PC-9 (cell line): Measurements from ENCODE around the gene NAP1L4. TPM values are rescaled to one million over a fixed set of nuclear protein-coding genes. Genes with fewer than 3 reads are reported as not detected.

Experiments
- BruUV-seq: library from RNA; stranded (reverse); fragments of 400-500 nt; replicated peaks from 2 replicates; lab custom pipeline; 2021; lab: Mats Ljungman, UMichigan
- CTCF ChIA-PET: fragments of 300-600 bp; sonication (Branson Sonifier 250); formaldehyde crosslinking; loops from one replicate; lab custom pipeline; 2022; ENCODE audit warnings: antibody characterized with exemption; lab: Charles Lee
- POLR2A ChIA-PET: fragments of 300-600 bp; sonication (Branson Sonifier 250); formaldehyde crosslinking; loops from one replicate; lab custom pipeline; 2022; ENCODE audit warnings: antibody characterized with exemption; ENCODE audit not compliant: unreplicated experiment; lab: Charles Lee
- DNase-seq, 2 experiments: peaks; one replicate each; pipeline versions ENCODE4 v3.0.0 to v3.0.0-alpha.2; 2015 to 2022; ENCODE audit warnings: mixed read lengths in 1 of 2
- H2AFZ ChIP-seq: fragments of 200-600 bp; sonication (generic); 2 replicates; pipeline ENCODE4 v1.8.1; 2017; ENCODE audit warnings: antibody characterized with exemption
- H3F3A ChIP-seq: fragments of 200-600 bp; sonication (generic); 2 replicates; pipeline ENCODE4 v1.8.1; 2017; ENCODE audit warnings: antibody characterized with exemption, mild to moderate bottlenecking, low read depth; ENCODE audit not compliant: insufficient read depth
- H3K27ac ChIP-seq: fragments of 200-600 bp; sonication (generic); 2 replicates; pipeline ENCODE4 v1.6.1; 2016; ENCODE audit warnings: mixed run types
- H3K27me3 ChIP-seq: fragments of 200-600 bp; sonication (generic); 2 replicates; pipeline ENCODE4 v1.6.1; 2016; ENCODE audit warnings: low read depth, mixed run types; ENCODE audit not compliant: insufficient read depth
- H3K36me3 ChIP-seq: fragments of 200-600 bp; sonication (generic); 2 replicates; pipeline ENCODE4 v1.6.1; 2016; ENCODE audit warnings: low read depth, mixed run types
- H3K4me1 ChIP-seq: fragments of 200-600 bp; sonication (generic); replicated peaks from 2 replicates; pipeline ENCODE4 v1.6.1; 2016; ENCODE audit warnings: mixed run types; ENCODE audit not compliant: insufficient read depth
- H3K4me2 ChIP-seq: fragments of 200-600 bp; sonication (generic); 2 replicates; pipeline ENCODE4 v1.6.1; 2017; ENCODE audit warnings: mixed run types
- H3K4me3 ChIP-seq: fragments of 200-600 bp; sonication (generic); 2 replicates; pipeline ENCODE4 v1.6.1; 2016; ENCODE audit warnings: mixed run types
- H3K79me2 ChIP-seq: fragments of 200-600 bp; sonication (generic); 2 replicates; pipeline ENCODE4 v1.6.1; 2017; ENCODE audit warnings: low read depth, mixed run types
- H3K9me2 ChIP-seq: fragments of 200-600 bp; sonication (generic); 2 replicates; pipeline ENCODE4 v1.8.1; 2017; ENCODE audit warnings: mild to moderate bottlenecking; ENCODE audit not compliant: insufficient read depth
- H3K9me3 ChIP-seq: fragments of 200-600 bp; sonication (generic); 2 replicates; pipeline ENCODE4 v1.8.1; 2016; ENCODE audit warnings: low read depth; ENCODE audit not compliant: insufficient read depth
- H4K20me1 ChIP-seq: fragments of 200-600 bp; sonication (generic); 2 replicates; pipeline ENCODE4 v1.8.1; 2017; ENCODE audit not compliant: insufficient read depth
- CTCF ChIP-seq: fragments of 200-600 bp; sonication (generic); conservative IDR thresholded peaks from 2 replicates; pipeline ENCODE4 v1.6.1; 2017; ENCODE audit warnings: mixed run types, antibody characterized with exemption, mild to moderate bottlenecking, moderate library complexity
- EZH2 ChIP-seq: fragments of 200-600 bp; sonication (generic); IDR thresholded peaks from 2 replicates; pipeline ENCODE4 v1.8.0; 2017; ENCODE audit warnings: antibody characterized with exemption, low read depth
- intact Hi-C: fragments of 100-400 bp; cut with micrococcal nuclease; formaldehyde crosslinking; loops from one replicate; pipeline ENCODE4 v1.10.0; 2022; ENCODE audit not compliant: unreplicated experiment
- total RNA-seq: library from RNA; stranded (reverse); gene quantifications from 2 replicates; pipeline ENCODE4 v1.2.3, GENCODE V29; 2021

Gene NAP1L4
- total RNA-seq, 1 experiment from 2014 or later, result 86.7 TPM

- ChIA-PET POLR2A (no interaction called here), CTCF (no interaction called here)
- no peaks in the 10 kb centered on the region for H3K36me3 ChIP-seq
- peaks cover 33% of the 10 kb centered on the region for H3K4me1 ChIP-seq
- no peak overlapping the region for H2AFZ ChIP-seq
- H3K9me3 ChIP-seq, result no peaks in the 10 kb centered on the region
- TF ChIP-seq CTCF (no peak), EZH2 (no peak)
- H3K79me2 ChIP-seq, result no peaks in the 10 kb centered on the region
- peak overlapping the region; percentile 41; the same call in 1 of the 2 replicates for H3K4me3 ChIP-seq
- H3K27me3 ChIP-seq, result no peaks in the 10 kb centered on the region
- no TSS peak for BruUV-seq
- H3F3A ChIP-seq, result peaks cover 17% of the 10 kb centered on the region; the same call in 1 of the 2 replicates
- no peaks in the 10 kb centered on the region for H4K20me1 ChIP-seq
- intact Hi-C loops, result loop anchor here (1.0 to 2.0 kb wide), 2 partner anchors 10 to 16 kb away; partner anchors contain the start of gene PHLDA2
- no peaks in the 10 kb centered on the region for H3K9me2 ChIP-seq
- peak; percentile 90 to 94 for DNase-seq
- H3K4me2 ChIP-seq, result peak overlapping the region; percentile 91
- peak overlapping the region; percentile 81 for H3K27ac ChIP-seq
Measured at GRCh38 chr11:2912498-2912897, 79.6 kb downstream of the NAP1L4 start.

- POLR2A ChIA-PET, result interaction anchor here (0.5 to 0.7 kb wide), 4 partner anchors 9 to 897 kb away, joined by 3 to 4 read pairs (median 4); no protein-coding TSS in a partner anchor
- H3F3A ChIP-seq, result peaks cover 17% of the 10 kb centered on the region; the same call in 1 of the 2 replicates
- no peaks in the 10 kb centered on the region for H3K9me3 ChIP-seq
- no TSS peak for BruUV-seq
- CTCF ChIA-PET, result no interaction called here
- no peaks in the 10 kb centered on the region for H3K27me3 ChIP-seq
- no peaks in the 10 kb centered on the region for H3K36me3 ChIP-seq
- no peak for TF ChIP-seq CTCF
- TF ChIP-seq EZH2, result no peak
- peak; percentile 53 to 64 for DNase-seq
- H3K4me2 ChIP-seq, result peak overlapping the region; percentile 60
- H4K20me1 ChIP-seq, result no peaks in the 10 kb centered on the region
- H2AFZ ChIP-seq, result no peak overlapping the region
- H3K9me2 ChIP-seq, result no peaks in the 10 kb centered on the region
- H3K79me2 ChIP-seq, result no peaks in the 10 kb centered on the region
- H3K4me3 ChIP-seq, result no peak overlapping the region
- intact Hi-C loops, result loop anchor here (1.0 to 2.0 kb wide), 2 partner anchors 10 to 17 kb away; partner anchors contain the start of gene PHLDA2
- H3K4me1 ChIP-seq, result peaks cover 33% of the 10 kb centered on the region
- peak overlapping the region; percentile 78 for H3K27ac ChIP-seq
Measured at GRCh38 chr11:2911785-2912391, 80.2 kb downstream of the NAP1L4 start.

- Histone ChIP-seq H3F3A (peaks cover 17% of the 10 kb centered on the region; the same call in 1 of the 2 replicates), H3K4me2 (peak overlapping the region; percentile 60), H3K36me3 (no peaks in the 10 kb centered on the region), H3K4me3 (no peak overlapping the region), H3K4me1 (peaks cover 33% of the 10 kb centered on the region), H3K9me2 (no peaks in the 10 kb centered on the region), H2AFZ (no peak overlapping the region), H4K20me1 (no peaks in the 10 kb centered on the region), H3K27ac (peak overlapping the region; percentile 78), H3K9me3 (no peaks in the 10 kb centered on the region), H3K27me3 (no peaks in the 10 kb centered on the region), H3K79me2 (no peaks in the 10 kb centered on the region)
- CTCF ChIA-PET, result no interaction called here
- DNase-seq, result peak; percentile 40 to 51
- intact Hi-C loops, result no loop called here
- no TSS peak for BruUV-seq
- POLR2A ChIA-PET, result interaction anchor here (0.5 to 0.7 kb wide), 5 partner anchors 8 to 898 kb away, joined by 3 to 5 read pairs (median 4); a partner anchor contains a TSS
- TF ChIP-seq CTCF, result no peak
- TF ChIP-seq EZH2, result no peak
Measured at GRCh38 chr11:2911088-2911784, 80.9 kb downstream of the NAP1L4 start.
